GM19043 (cell line): Measurements from ENCODE around the gene DAB1.

Experiments
- ATAC-seq: cut with Tn5 transposase; IDR thresholded peaks from one replicate; pipeline ENCODE4 v1.9.1; 2021; ENCODE audit warnings: low read depth; ENCODE audit not compliant: unreplicated experiment

DAB1 gene

DNA sequence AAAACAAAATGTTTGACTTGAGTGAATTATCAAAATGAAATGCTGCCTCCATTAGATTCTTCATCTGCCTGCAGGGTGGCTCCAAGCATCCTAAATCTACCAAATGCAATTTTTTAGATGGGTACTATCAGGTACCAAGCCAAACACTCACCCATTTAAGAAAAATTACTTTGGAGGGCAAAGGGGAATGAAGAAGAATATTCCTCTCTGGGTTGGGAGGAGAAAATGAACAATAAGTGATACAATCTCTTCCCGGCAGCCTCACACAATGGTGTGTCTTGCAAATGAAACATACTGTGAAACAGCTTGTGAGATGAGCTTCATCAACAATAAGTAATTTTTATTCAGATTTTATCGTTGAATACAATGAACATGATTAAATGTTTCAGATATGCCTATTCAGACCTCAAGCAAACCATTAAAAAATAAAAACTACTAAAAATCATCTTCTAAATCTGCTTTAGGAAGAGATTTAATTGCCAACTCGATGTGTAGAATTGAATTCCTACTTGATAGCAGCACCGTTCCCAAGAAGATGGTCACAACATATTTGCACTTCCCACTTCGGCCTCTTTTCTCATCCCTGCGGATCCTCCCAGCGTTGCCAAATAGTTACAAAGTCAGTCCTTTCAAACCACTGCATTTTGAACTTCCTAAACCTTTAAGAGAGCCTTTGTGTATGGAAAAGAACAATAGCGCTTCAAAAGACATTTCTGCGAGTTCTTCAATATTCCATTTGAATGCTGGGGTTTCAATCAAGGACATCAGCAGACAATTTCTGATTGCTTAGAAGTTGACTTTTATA is 2.7 kb downstream of the DAB1 start:
- no peak for ATAC-seq

DNA sequence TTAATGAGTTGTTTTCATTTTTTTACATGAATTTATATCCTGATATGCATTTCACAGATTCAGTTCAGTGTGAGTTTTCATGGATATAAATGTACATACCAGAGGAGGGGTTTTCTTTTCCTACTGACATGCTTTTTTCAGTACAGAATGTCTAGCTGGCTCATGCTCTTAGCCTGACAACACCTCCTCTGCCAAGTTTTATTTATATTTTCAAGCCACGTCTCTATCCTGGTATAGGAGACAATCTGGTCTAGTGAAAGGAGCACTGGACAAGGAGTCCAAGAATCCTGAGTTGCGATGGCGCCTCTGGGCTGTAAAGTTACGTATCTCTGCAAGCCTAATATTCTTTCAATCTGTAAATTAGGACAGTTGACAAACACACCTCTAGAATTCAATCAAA is 4.9 kb downstream of the DAB1 start:
- ATAC-seq = no peak

DNA sequence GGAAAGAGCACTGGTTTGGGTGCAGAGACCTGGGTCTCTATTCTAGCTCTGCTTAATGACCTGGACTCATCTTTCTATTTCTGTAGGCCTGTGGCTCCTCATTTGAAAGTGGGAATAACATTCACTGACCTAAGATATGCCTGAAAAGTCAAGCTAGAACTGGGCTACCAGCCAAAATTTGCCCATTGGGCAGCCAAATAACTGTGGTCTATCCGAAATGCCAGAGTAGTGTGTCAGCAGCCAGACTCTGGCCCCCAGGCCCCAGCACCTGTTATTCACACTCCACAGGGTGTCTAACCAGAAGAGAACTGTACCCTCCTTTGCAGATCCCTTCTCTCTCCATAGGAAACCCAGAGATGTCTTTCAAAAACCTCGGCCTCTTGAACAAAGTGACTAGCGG is 12.6 kb downstream of the DAB1 start:
- ATAC-seq = no peak

DNA sequence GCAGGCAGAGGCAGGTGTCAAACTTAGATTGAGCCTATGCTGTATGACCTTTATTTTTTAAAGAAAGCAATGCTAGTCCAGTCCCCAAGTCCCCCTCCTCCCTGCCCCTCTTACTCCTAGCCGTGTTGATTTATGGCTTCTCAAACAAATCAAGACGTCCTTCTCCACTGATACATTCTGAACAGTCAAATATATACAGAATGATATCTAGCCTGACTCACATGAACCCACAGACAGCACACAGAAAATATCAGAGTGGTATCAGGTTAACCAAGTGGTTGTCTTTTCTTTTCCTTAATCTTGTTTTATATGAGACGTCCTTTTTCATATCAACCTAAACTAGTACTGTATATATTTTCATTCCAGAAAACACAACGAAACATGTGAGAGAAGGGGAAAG is 13.4 kb downstream of the DAB1 start:
- ATAC-seq = no peak

DNA sequence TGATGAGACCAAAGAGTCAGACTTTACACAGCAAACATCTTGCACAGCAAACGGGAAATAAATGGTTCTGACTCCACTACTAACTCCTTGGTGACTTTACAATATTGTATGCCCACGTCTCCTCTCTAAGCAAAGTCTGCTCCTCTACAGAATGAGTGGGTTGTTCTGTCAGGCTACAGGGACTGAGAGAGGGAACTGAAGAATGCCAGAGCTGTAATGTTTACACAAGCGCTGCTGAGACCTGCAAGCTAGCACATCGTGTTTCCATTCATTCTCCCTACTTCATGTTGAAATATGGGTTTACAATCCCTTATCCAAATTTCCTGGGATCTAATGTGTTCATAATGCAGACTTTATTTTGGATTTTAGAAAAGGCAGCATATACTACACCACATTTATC is 15.9 kb downstream of the DAB1 start:
- no peak for ATAC-seq

DNA sequence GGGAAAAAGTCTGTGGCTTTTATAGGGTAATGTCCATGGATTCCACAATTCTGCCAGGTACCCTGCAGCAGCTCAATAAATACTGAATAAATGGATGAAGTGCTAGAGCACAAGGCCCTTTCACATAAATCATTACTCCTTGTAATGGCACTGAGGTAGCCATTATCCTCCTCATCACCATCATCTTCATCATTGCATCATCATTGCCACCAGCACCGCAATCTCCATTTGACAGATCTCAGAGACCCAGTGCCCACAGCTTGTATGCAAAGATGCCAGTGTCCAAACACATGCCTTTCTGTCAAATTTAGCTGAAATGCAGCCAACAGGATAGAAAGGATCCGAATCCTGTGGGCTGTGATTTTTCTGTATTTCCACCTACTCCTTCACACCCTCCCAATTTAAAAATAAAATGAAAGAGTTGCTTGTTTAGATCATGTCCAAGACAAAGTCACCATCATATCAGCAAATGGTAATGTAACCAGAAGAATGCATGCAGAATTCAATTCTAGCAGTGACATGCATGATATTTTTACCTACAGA is 17.4 kb downstream of the DAB1 start:
- ATAC-seq = no peak

DNA sequence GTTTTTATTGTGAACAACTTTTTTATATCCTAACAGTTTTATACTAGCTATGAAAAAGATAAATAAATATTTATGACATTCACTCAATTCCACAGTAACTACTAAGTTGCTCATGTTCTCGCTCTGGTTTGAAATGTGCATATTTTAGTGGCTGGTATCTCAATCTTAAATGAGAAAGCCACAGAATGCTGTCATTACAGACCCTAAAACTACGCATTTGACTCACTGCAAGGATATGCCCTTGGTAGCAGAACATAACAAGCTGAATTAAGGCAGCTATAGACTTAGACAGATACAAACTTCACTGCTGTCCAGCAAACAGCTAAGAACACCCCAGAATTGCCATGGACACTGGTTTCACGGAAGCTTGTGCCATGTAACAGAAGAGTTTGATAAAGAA is 19.0 kb downstream of the DAB1 start:
- ATAC-seq = no peak

DNA sequence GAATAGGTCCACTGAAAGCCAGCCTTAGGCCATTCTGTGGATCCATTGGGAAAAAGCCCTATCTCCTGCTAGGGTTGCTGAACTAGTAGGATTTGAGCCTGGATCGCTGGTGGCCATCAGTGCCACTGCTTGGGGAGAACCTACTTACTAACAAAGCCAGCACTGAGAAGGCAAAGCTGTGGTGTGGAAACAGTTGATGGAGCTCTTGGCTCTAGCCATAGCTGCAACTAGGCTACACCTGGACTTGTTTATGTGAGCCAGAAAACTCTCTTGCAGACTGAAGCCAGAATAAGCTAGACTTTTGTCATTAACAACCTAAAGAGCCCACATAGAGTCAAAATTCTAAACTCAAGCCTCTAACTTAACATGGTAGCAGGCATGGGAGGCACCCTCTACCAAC is 20.7 kb downstream of the DAB1 start:
- ATAC-seq = no peak

DNA sequence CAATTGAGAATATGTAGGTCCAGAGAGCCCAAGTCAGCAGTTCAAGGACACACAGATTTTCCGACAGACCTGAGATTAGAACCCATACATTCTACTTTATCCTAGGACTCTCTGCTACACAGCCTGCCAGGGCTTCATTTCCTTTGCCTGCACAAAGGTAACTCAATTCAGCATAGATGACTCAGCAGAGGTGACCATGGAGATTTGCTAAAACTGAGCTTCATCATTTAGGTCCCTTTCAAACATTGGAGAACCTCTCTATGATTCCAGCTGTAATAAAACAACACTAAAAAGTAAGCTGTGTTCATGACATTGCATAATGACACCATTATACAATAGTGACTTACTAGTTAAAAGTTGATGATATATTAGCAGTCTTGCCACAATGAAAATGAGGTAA is 22.2 kb downstream of the DAB1 start:
- ATAC-seq = no peak

DNA sequence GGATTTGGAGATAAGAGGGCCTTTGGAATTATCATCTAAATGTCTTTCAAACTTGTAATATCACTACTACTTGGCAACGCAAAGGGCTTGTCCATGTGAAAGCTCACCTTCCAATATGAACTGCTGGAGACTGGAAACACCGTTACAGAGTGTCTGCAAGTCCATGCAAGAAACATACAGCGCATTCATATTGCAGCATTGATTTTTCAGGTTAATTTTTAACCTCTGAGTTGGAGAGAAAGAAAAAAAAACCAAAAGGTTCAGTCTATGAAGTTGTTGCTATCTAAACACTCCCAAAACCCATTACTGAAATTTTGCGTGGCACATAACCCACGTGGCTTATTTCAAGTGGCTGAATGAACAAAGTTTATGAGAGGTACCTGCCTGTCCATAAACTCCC is 23.8 kb downstream of the DAB1 start:
- ATAC-seq = no peak

DNA sequence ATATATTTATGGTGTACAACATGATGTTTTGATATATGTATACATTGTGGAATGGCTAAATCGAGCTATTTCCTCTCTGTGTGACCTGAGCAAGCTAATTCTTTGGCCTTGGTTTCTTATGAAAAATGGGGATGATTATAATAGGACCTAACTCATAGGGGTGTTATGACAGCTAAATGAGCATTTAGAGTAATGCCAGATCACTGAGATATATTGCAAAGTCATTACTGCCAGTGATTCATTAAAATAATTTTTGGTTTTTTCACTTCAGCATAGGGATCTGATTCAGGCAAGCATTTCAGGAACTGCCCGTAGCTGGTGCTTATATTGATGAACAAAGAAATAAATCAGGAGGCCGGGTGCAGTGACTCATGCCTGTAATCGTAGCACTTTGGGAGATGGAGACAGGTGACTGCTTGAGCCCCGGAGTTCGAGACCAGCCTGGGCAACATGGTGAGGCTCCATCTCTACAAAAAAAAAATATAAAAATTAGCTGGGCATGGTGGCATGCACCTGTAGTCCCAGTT is 30.7 kb downstream of the DAB1 start:
- no peak for ATAC-seq

DNA sequence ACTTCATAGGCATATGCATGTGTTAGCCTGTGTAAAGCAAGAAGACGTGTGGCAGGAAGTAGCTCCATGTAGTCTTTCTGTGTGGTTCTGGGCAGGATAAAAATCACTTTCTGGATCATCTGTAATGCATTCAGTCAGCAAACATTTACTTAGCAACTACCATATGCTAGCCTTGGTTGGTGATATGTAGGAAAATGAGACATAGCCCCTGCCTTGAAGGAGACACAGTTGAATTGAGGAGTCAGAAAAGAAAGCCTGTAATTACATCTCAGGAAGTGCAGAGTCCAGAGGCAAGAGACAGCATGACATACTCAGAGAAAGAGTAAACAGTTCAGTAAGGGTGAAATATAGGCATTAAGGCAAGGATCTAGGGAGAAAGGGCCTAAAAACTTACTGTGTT is 38.5 kb downstream of the DAB1 start:
- no peak for ATAC-seq

DNA sequence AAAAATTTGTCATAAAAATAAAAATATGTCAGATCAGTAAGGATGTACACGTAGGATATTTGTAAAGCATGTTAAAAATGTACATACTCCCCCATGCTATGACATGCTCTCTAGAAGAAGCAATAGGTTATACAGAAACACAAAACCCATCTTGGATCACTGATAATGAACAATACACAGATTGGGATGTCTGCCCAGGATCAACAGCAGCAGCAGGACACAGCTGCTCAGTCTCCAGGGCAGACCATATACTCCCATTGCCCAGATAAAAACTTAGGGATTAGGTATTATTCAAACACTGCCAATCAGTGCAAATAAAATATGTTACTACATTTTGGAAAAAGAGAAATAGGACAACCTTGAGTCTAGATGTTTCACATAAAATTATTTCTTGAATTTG is 39.0 kb downstream of the DAB1 start:
- no peak for ATAC-seq

DNA sequence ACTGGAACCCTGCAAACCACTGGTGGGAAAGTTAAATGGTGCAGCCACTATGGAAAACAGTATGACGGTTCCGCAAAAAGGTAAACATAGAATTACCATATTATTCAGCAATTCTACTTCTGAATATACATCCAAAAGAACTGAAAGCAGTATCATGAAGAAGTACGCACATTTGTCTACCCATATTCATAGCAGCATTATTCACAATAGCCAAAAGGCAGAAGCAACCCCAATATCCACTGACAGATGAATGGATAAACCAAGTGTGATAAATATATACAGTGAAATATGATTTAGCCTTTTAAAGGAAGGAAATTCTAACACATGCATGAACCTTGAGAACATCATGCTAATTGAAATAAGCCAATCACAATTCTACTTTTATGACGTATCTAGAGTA is 39.6 kb downstream of the DAB1 start:
- no peak for ATAC-seq

DNA sequence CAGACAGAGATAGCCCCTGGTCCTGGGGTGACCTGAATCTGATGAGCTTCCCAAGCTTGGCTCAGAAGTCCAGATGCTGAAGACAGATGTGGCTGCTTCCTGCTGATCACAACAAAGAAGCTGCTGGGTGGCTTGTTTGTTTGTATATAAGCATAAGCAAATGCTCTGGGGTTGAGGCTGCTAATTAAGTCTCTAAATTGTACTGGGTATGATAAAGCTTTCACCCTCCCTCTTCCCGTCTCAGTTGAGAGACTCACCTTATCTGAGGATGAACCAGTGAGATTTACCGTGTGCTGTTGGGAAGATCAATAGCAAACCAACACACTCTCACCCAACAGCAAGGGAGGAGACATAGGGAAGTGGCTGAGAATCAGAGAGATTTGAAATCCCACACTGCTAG is 42.0 kb downstream of the DAB1 start:
- no peak for ATAC-seq

DNA sequence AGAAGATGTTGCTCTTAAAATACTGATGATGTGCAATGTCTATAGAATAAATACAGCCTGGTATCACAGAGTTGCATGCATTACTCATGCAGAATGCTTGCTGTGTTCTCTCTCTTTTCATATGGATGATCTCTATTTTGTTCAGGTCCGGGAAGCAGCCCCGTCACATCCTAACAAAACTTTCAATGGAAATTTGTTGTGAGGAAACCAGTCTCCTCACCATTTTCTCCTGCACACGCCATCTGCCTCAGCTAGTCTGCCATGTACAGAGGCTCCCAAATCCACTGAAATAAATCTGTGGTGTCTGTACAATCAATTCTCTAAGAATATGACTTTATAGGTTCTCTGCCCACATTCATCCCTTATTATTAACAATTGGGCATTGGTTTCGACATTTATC is 42.4 kb downstream of the DAB1 start:
- no peak for ATAC-seq

DNA sequence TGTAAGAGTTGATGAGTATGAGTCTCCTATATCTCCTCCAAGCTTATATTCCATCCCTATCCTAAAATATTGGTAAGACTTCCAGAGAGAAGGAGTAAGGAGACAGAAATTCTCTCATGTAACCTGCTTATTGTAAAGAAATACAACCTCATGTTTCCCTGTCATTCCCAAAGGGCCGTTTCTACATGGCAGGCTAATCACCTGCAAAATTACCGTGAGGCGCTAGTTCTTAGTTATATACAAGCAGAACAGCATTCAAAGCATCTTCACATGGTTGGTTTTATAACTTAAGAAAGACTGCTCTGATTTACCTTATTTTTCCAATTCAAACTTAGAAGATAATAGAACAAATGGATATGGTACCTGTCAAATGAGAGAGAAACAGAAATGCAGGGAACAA is 42.9 kb downstream of the DAB1 start:
- no peak for ATAC-seq

DNA sequence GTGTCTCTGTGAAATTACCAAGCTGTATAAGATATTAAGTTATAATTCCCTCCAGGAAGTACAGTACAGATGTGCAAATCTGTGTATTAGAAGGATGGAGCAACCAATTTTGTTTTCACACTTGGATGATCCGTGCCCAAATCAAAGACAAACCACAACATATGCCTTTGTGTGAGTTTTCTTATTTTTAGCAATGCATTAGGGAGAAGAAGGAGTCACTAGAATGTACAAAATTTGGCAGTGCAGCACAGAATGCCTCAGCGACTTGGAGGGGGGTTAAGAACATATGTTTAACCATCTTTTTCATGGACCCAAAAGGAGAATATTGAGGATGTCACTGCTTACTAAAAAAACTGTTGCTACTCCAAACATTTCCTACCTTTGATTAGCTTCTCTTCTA is 45.3 kb downstream of the DAB1 start:
- ATAC-seq = no peak

DNA sequence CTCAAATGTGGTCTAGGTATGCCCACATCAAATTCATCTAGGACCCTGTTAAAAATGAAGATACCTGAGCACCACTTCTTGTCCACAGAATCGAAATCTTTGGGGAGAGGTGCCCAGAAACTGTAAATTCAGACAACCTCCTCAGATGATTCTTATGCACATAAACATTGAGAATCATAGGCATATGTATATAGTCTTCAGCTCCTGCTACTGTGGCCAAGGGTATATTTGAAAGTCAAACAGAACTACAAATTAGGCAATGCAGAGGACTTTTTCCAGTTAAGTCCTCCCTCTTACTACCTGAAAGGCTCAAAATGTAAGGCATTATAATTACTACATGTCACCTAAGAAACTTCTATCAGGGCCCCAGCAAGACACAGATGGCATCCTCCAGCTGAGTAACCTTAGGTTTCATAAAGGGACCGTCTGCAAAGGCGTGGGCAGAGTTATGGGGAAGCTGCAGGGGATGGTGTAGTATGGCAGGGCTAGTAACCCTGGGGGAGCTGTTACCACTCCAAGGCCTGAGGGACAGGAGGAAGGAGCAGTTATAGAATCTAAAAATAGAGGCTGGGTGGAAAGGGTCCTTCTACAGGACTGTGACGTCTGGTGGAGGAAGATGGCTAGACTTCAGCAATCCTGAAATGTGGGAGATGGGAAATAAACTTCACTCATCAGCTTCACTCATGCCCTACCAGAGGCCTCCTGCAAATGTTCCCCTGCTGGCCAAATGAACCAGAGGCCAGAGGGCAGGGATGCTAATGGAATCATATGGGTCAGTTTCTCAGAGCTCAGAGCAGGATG is 46.3 kb downstream of the DAB1 start:
- ATAC-seq = no peak

DNA sequence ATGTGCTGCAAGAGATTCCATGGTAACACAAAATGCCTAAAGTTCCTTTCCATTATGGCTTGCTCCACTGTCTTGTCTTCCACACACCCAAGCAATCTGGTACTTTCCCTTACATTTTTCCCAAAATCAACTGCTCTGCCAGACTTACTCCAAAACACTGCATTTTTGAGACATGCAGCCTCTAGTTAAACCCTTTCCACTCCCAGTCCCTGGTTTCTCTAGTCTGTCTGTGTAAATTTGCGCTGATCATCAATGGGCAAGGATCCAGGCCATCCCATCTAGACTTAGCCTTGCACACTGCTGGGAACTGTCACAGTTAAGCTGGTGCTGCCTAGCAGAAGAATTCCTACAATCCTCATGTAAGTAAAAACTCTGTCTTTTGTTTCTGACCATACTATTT is 47.8 kb downstream of the DAB1 start:
- ATAC-seq = no peak

DNA sequence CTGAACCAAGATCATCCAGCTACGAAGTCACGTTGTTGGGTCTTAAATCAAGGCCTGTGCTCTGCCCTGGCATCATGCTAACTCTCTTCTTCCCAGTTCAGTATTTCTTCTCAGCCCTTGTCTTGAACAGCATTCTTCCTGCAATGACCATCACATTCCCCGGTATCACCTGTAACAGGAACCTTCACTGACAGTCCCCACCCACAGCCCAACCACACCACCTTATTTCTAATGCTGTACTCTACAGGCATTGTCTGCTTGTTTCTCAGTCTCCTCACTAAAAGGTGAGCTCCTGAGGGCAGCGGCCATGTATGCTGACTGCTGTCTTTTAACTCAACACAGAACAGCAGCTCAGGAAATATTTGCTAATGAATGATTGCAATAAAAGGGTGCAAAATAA is 54.0 kb downstream of the DAB1 start:
- no peak for ATAC-seq

DNA sequence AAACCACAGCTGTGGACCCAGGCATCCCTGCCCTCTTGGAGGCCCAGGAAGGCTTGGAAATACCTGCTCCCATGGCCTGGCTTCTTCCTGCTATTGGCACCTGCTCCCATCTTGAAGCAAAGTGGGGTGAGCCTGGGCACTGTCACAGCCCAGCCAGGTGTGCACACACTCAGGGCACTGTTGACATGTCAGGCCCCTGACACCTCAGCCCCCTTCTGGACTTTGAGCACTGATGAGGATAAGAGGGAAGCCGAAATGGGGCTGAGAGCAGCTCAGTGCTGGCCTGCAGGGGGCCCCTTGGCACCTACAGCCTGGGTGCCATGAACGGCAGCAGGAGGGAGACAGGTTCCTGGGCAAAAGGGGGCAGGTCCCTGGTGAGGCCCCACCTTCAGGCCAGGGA is 55.9 kb downstream of the DAB1 start:
- no peak for ATAC-seq
